Stimulated activated CD8-positive, alpha-beta memory T cell treated with anti-CD3 and anti-CD28 coated beads, Interleukin-15, amount 100 ng/mL, for 24 hours (primary cell): ENCODE data around the gene SLC25A45.
A peak's percentile ranks its signal among the peaks of the same experiment; 100 is the strongest.

Source experiments
- DNase-seq: peaks from one replicate; pipeline ENCODE4 v3.0.0-alpha.2; 2020; ENCODE audit warnings: low read depth

Gene SLC25A45

GRCh38 chr11:65386307-65387140, 4.1 kb upstream of the SLC25A45 start, which contains the start of gene FRMD8:
Gene FRMD8 (plus strand): TSS chr11:65386637. CDS start chr11:65387037, 400 bp downstream.
- peak; percentile 75 for DNase-seq

- DNase-seq = no peak
These were observed 1.9 kb upstream of the SLC25A45 start for GRCh38 chr11:65384301-65384889.

GRCh38 chr11:65383778-65384177, 1.3 kb upstream of the SLC25A45 start:
- no peak for DNase-seq

- DNase-seq = no peak
These were observed 440 bp upstream of the SLC25A45 start for GRCh38 chr11:65382804-65383368.

GRCh38 chr11:65381716-65382032, 772 bp downstream of the SLC25A45 start:
- no peak for DNase-seq

GRCh38 chr11:65380460-65381119, 1.9 kb downstream of the SLC25A45 start:
- DNase-seq = no peak

GRCh38 chr11:65379698-65380459, 2.6 kb downstream of the SLC25A45 start:
- DNase-seq = no peak

GRCh38 chr11:65378928-65379638, 3.4 kb downstream of the SLC25A45 start:
- no peak for DNase-seq

- no peak for DNase-seq
These were observed 4.1 kb downstream of the SLC25A45 start for GRCh38 chr11:65378208-65378927.

GRCh38 chr11:65377777-65378176, 4.7 kb downstream of the SLC25A45 start:
- no peak for DNase-seq

- no peak for DNase-seq
These were observed 5.4 kb downstream of the SLC25A45 start for GRCh38 chr11:65377036-65377435.

GRCh38 chr11:65376138-65376713, 6.2 kb downstream of the SLC25A45 start:
- DNase-seq = no peak

- DNase-seq = no peak
These were observed 7.4 kb downstream of the SLC25A45 start for GRCh38 chr11:65375012-65375411.

- no peak for DNase-seq
These were observed 8.4 kb downstream of the SLC25A45 start for GRCh38 chr11:65373839-65374580.

GRCh38 chr11:65370659-65371049, 11.8 kb downstream of the SLC25A45 start:
- no peak for DNase-seq

- no peak for DNase-seq
These were observed 16.1 kb downstream of the SLC25A45 start for GRCh38 chr11:65366340-65366773.

- DNase-seq = no peak
These were observed 18.7 kb downstream of the SLC25A45 start for GRCh38 chr11:65363770-65364169.

- DNase-seq = no peak
These were observed 19.5 kb downstream of the SLC25A45 start for GRCh38 chr11:65362966-65363365.

GRCh38 chr11:65362320-65362931, 20.0 kb downstream of the SLC25A45 start:
- DNase-seq = no peak
